ENCODE results near the gene RNF31.

The RNF31 gene

DNA sequence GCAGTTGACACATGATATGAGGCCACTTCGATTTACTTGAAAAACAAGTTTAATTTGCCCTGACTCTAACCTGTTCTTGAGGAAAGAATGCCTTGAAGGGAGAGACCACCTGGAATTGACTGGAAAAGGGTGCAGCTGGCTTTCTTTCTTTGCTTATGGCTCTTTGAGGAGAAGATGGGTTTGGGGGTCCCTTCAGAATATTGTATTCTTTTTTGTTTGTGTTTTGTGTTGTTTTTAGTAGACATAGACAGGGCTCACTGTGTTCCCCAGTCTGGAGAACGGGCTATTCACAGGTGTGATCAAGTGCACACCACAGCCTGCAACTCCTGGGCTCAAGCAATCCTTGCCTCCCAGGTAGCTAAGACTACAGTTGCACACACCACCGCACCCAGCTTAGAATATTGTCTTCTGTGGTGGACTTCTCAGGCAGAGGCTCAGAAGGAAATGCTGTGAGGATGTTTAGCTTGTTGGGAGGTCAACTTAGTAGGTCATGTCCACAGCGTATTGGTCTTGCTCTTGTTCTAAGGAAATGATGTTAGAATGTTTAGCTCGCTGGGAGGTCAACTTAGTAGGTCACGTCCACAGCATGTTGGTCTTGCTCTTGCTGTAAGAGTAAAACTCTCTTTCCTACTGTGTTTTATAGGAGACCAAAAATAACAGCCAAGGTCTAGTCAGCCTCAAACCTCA, 31.0 kb upstream of the RNF31 start:
- no peak for DNase-seq (ENCODE audit: low read depth)

DNA sequence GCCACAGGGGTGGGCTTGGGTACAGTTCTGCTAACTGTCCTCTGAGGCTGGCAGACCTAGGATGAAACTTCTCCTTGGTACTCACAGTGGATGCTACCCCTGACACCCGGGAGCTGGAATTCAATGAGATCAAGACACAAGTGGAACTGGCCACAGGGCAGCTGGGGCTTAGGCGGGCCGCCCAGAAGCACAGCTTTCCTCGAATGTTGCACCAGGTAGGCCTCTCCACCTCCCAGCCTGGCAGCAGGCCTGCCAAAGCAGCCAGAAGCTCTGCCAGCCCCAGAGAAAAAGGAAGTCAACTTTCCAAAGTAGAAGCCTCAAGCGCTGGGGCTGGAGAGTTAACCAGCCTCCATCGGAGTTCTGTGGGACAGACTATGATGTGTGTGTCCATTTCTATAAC, 30.1 kb upstream of the RNF31 start:
- no peak for DNase-seq (ENCODE audit: low read depth)

DNA sequence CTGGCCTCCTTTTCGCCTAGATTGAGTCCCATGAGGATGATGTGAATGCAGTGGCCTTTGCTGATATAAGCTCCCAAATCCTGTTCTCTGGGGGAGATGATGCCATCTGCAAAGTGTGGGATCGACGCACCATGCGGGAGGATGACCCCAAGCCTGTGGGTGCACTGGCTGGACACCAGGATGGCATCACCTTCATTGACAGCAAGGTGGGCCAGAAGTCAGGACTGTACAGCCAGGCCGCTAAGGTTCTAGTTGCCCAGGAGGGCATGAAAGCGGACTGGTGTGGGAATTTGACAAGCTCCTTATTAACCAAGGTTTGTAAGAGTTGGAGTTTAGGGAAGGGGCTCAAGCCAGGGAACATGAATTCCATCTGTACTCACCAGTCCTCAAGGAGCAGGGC, 27.6 kb upstream of the RNF31 start:
- no peak for DNase-seq (ENCODE audit: low read depth)

DNA sequence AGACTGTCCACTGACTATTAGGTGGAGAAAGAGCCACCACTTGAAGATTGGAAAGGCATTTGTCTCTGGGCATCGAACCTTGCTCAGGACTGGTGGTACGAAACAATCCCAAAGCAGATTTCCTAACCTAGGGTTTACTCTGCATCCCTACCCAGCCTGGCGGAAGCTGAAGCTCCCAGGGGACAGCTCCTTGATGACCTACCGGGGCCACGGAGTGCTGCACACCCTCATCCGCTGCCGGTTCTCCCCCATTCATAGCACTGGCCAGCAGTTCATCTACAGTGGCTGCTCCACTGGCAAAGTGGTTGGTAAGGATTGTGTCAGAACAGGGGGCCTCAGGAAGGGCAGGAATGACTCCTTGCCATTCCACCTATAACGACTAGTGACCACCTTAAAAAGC, 26.1 kb upstream of the RNF31 start:
- no peak for DNase-seq (ENCODE audit: low read depth)

DNA sequence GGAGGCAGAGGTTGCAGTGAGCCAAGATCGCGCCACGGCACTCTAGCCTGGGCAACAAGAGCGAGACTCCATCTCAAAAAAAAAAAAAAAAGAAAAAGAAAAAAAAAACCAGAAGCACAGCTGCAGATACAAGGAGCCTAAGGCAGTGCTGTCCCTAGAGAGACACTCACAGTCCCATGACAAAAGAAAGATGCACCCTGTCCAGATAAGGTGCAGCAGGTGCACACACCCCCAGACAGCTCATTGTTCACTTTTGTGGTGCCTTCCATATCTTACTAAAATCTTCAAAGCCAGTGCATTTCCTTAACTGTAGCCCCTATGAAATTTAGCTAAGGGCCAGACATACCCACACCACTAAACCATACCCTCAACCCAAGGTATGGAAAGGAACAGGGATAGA, 24.9 kb upstream of the RNF31 start:
- no peak for DNase-seq (ENCODE audit: low read depth)

DNA sequence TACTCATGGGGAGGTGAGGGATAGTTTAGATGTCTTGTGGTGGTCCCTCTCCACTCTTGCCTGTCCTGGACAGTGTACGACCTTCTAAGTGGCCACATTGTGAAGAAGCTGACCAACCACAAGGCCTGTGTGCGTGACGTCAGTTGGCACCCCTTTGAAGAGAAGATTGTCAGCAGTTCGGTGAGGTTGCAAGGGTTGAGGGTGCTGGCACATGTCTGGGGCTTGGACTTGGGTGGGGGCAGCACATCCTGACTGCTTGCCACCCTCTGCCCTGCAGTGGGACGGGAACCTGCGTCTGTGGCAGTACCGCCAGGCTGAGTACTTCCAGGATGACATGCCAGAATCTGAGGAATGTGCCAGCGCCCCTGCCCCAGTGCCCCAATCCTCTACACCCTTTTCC, 24.4 kb upstream of the RNF31 start:
- no peak for DNase-seq (ENCODE audit: low read depth)

DNA sequence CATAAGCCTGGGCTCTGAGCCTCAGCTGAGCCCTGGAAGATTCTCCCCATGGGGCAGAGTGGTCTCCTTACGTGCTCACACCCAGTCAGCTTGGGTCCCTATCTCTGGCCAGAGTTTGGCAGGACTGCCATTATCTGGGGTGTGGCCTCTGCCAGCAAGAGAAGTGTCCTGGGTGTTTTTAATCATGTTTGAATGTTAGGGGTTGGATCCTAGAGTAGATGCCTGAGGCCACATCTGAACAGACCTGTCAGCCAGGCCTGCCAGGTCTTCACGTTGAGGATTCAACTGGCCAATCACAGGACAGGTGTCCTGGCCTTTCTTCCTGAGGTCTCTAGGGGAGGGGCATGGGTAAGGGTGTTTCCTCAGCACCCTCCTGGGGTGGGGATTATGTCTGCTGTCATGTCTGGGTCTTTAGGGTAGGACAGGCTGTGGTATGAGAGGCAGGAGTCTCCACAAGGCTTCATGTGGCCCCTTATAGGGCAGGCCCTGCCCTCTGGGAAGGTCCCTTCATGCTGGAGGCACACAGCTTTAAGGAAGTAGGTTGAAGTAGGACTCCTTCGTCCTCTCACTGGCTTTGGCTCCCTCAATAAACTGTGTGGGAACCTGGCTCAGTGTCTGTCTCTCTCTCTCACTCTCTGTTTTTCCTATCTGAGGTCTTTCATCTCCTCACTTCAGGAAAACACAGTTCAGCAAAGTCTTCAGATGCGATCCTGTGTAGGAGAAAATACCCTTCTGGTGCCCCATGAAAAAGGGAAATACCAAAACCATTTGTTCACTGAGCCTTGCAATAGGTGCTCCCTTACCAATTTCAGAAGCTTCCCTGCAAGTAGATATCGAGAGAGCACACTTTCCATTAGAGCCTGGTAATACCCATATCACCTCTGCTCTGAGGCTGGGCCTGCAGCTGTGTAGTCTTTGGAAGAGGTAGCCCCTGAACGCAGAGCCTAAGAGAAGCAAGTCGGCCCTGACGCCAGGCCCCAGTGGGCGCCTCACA, 23.6 kb upstream of the RNF31 start:
- no peak for DNase-seq (ENCODE audit: low read depth)

DNA sequence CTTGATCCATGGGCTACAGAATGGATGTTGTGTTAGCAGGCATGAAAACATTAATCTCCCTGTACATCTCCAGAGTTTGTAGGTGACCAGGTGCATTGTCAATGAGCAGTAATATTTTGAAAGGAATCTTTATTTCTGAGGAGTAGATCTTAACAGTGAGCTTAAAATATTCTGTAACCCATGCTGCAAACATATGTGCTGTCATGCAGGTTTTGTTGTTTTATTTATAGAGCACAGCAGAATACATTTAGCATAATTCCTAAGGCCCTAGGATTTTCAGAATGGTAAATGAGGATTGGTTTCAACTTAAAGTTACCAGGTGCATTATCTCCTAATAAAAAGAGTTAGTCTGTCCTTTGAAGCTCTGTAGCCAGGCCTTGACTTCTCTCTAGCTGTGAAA, 20.4 kb upstream of the RNF31 start:
- DNase-seq (ENCODE audit: low read depth), result no peak

DNA sequence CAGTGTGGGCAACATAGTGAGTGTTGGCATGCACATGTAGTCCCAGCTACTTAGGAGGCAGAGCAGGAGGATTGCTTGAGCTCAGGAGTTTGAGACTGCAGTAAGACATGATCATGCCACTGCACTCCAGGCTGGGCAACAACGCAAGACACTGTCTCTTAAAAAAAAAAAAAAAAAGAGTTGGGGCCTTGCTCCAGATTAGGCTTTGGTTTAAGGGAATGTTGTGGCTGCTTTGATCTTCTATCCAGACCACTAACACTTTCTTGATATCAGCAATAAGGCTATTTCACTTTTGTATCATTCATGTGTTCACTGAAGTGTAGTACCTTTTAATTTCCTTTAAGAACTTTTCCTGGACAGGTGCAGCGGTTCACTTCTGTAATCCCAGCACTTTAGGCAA, 19.6 kb upstream of the RNF31 start:
- DNase-seq (ENCODE audit: low read depth), result no peak

DNA sequence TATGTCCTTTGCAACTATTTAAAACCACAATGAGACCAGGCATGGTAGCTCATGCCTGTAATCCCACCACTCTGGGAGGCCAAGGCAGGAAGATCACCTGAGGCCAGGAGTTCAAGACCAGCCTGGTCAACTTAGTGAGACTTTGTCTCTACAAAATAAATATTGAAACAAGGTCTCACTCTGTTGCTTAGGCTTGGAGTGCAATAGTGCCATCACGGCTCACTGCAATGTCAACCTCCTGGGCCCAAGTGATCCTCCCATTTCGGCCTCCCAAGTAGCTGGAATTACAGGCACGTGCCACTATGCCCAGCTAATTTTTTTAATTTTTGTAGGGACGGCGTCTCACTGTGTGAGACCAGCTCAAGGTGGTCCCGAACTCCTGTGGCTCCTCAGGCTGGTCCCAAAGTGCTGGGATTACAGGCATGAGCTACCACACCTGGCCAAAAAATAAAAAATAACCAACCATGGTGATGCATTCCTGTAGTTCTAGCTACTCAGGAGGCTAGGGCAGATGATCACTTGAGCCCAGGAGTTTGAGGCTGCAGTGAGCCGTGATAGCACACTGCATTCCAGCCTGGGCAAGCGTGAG, 17.8 kb upstream of the RNF31 start:
- DNase-seq (ENCODE audit: low read depth), result no peak

DNA sequence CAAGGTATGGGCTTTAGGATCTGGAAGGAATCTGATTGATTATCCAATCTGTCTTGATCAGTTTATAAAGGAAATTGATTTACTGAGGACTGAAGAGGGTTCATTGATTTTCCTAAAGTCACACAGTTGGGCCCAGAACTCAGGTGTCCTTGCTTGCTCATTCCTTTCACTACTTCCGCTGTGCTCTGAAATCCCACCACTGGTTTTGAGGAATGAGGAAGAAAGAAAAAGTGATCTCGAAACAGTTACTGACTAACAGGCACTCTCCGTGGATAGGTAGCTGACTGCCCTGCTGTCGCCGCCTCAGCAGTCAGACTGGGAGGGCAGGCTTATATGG, 16.9 kb upstream of the RNF31 start, which contains the start of gene FITM1:
TSS of gene FITM1 (plus strand) at position 280 of the 337 bp plus-strand sequence. CDS start 905 bp downstream, outside the sequence.
- no peak for DNase-seq (ENCODE audit: low read depth)

DNA sequence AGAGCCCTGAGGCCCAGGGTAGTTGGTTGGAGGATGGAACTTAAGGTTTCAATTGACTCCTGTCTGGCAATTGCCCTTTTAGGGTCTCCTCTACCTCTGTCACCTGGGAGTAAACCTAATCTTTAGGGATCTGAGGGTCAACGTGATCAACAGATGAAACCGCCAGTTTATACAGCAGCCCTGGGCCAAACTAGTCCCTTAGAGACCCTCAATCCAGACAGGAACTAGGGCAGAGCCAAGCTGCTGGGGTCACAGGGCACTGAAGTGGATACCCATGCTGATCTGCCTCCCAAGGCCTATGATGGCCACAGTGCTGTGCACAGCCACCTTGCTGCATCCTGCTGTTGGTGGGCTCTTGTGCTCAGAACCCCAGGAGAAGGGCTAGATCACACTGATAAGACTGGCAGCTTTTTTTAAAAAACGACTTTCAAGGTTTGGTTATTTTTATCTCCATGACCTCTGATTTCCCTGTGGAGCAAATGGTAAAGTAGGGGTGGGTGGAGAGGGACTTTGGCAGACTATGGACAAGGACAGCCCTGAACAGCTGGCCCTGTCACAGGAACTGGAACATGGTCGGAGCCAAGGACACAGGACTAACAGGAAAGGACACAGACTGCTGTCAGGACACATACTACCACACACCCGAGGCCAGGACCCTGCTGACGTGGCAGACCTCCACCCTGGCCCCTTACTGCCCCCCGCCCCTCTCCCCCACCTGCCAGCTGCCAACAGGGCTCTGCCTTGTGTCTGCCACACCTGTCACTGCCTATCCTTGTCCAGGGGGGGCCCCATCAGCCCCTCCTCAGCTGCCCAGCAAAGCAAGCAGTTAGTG, 16.4 kb upstream of the RNF31 start:
- no peak for DNase-seq (ENCODE audit: low read depth)

DNA sequence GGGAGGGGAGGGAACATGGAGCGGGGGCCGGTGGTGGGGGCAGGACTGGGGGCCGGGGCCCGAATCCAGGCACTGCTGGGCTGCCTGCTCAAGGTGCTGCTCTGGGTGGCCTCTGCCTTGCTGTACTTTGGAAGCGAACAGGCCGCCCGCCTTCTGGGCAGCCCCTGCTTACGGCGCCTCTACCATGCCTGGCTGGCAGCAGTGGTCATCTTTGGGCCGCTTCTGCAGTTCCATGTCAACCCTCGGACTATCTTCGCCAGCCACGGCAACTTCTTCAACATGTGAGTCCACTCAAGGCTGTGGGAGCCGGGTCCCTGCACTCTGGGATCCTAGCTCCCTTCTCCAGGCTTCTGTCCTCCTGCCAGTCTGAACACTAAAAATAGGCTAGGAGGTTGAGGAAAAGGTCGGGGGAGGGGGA, 15.7 kb upstream of the RNF31 start:
- DNase-seq (ENCODE audit: low read depth), result no peak

DNA sequence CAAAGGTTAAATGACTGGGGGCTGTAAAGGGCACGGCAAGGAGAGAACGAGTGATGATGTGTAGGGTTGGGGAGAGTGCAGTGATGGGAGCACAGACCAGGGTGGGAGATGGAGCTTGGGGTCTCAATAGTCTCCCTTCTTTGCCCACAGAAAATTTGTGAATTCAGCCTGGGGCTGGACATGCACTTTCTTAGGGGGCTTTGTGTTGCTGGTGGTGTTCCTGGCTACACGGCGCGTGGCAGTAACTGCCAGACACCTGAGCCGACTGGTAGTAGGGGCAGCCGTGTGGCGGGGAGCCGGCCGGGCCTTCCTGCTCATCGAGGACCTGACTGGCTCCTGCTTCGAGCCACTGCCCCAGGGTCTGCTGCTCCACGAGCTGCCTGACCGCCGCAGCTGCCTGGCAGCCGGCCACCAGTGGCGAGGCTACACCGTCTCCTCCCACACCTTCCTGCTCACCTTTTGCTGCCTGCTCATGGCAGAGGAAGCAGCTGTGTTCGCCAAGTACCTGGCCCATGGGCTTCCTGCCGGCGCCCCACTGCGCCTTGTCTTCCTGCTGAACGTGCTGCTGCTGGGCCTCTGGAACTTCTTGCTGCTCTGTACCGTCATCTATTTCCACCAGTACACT, 15.1 kb upstream of the RNF31 start:
- DNase-seq (ENCODE audit: low read depth), result peak; percentile 24

DNA sequence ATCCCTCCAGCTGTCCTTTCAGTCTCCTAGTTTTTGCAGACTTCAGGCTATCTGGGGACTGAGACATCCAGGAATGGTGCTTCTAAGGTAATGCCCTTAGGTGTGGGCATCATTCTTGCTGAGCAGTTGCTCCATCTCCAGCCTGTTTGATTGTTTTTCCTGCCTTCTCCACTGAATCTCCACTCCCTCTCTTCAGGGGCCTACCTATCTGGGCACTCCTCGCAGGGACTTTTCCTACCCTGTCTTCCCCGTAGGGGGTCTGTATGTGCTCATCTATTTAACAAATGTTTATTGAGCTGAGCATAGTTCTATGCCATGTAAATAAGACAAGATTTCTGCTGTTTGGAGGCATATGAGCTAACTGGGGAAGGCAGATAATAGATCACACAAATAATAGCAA, 14.3 kb upstream of the RNF31 start:
- DNase-seq (ENCODE audit: low read depth), result no peak

DNA sequence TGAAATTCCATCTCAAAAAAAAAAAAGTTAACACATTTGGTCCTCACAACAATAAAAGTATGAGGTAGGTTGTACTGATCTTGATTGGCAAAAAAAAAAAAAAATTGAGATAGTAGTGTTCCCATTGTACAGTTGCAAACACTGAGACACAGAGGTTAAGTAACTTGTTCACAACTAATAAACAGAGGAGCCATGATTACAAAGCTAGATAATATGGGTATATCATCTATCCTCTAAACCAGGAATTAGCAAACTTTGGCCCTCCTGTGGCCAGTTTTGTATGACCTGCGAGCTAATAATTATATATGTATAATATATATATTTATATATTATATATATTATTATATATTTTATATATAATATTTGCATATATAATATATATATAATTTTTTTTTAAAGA, 13.6 kb upstream of the RNF31 start:
- DNase-seq (ENCODE audit: low read depth), result no peak

DNA sequence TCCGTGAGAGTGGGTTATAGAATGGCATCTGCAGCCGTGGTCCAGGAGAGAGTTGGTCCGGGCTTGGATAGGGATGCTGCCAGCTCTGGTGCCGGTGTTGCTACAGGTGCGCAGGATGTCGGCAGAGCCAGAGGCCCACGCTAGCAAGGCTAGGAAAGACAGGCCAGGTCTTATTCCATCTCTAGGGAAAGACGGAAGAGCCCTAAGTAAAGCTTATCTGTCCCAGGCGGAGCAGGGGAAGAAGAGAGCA, 11.8 kb upstream of the RNF31 start:
- DNase-seq (ENCODE audit: low read depth), result no peak

DNA sequence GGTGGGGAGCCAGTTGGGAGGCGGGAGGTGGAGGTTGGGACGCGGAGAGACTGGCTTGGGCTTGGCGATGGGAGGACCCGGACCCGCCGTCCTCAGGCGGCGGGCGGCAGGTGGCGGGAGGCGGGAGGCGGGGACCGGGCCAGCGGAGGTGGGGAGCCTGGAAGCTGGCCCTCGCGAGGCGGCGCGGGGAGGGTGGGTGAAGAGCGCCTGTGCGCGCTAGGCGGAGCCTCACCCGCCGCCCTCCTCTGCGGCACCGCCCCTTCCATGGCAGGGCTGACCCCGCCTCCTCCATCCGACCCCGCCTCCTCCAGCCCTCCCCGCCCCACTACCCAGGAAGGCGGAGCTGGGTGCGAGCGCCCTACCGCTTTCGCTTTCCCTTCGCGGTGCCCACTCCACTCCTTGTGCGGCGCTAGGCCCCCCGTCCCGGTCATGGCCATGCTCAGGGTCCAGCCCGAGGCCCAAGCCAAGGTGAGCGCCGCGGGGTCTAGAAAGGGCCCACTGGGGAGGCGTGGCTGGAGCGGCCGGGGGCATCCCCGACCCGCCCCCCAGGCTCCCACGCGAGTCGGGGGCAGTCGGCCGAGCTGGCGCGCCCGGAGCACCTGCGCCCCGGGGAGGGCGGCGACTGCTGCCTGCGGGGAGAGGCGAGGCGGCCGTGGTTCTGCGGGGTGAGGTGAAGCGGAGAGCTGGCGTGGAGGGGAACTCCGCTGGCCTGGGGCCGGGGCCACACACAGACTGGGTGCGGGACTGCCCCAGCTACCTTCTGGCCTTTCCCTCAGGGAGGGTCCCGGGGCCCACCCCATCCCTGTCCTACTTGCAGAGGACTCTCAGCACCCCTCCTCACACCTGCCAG, 11.2 kb upstream of the RNF31 start, which contains the start of gene PSME1:
TSS of gene PSME1 (plus strand) at position 361 of the 850 bp plus-strand sequence. CDS start at position 430, 69 bp downstream.
- DNase-seq (ENCODE audit: low read depth), result peak; percentile 91

DNA sequence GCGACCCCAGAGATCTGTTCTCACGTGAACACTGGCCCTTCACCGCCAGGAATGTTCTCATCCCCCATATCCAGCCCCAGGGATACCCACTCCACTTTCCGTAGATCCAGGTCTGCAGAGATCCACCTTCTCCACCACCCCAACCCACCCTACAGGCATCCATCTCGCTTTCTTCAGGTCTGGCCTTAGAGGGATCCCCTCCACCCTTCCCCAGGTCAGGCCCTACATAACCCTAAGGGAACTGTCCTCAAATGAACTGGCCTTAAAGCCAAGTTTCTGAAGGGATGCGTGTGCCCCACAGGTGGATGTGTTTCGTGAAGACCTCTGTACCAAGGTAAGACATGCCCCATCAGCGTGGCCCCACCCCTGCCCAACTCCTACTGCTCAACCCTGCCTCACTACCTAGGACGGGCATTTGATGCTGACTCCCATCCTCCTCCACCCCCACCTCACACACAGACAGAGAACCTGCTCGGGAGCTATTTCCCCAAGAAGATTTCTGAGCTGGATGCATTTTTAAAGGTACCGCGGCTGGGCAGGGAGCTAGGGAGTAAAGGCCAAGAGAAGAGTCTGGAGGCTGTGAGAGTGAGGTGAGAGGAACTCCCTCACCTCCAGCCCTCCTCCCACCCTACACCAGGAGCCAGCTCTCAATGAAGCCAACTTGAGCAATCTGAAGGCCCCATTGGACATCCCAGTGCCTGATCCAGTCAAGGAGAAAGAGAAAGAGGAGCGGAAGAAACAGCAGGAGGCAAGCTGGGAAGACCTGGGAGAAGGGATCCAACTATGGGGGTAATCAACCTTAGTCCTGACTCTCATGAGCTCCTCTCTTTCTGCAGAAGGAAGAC, 10.4 kb upstream of the RNF31 start:
- DNase-seq (ENCODE audit: low read depth), result no peak

Data from activated T-cell treated with anti-CD3 and anti-CD28 coated beads for 1 hour (primary cell).